ENCODE results near the gene SSR2.
"Not testable (repeated sequence)": the region's sequence is repeated elsewhere in the genome, so short reads cannot be mapped to it uniquely, and the experiment has no call there.

The SSR2 gene

DNA sequence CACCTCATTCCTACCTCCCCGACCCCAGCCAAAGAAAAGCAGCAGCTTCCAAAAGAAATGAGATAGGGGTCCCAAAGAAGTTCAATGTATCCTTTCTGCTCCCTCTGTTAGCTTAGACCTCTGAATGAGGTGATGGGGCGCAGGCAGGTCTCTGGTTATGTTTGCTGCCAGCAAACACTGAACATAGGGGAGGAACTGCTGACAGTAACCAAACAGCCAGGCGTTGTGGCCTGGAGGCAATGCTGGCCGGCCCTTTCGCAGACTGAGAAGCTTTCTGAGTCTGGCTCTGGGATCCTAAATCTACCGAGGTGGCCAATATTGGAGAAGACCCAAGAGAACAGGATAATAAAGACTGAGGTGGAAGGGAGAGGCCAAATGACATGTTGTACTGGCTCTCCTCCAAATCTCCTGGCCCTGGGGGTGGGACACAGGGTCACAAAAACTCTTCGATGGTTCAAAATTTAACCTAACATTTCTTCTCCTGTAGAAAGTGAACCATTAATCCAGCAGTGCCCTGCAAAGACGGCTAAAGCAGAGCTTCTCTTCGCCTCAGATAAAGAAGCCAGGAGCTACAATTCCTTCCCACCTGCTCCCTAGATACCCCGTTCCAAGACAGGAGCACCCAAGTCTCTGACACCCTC lies 19.6 kb downstream of the SSR2 start:
- DNase-seq = no peak

DNA sequence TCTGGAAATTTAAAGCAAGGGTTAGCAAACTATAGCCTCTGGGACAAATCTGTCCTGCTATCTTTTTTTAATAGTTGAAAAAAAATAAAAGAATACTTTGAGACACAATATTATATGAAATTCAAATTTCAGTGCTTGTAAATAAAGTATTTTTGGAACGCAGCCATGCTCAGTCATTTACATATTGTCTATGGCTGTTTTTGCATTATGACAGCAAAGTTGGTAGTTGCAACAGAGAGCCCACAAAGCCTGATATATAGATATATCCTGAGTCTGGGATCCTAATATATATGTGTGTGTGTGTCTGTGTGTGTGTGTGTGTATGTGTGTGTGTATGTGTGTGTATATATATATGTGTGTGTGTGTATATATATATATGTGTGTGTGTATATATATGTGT lies 20.8 kb downstream of the SSR2 start:
- DNase-seq = no peak

DNA sequence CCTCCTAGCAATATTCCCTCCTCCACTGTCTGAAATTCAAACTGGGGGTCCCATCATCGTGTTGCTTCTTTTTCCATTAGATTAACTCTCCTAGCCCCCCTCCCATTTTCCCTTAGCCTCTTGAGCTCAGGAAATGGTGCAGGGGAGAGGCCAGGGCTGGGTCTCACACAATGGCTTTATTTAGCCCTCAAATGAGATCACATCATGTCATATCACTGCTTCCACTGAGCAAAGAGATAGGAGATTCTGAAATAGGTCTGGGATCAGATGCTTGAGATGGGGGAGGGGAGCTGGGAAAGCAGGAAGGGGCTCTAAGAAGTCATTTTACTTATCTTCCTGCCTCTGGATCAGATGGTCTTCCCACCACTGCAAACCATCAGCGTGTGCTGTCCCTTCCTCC lies 24.6 kb downstream of the SSR2 start:
- DNase-seq = no peak

DNA sequence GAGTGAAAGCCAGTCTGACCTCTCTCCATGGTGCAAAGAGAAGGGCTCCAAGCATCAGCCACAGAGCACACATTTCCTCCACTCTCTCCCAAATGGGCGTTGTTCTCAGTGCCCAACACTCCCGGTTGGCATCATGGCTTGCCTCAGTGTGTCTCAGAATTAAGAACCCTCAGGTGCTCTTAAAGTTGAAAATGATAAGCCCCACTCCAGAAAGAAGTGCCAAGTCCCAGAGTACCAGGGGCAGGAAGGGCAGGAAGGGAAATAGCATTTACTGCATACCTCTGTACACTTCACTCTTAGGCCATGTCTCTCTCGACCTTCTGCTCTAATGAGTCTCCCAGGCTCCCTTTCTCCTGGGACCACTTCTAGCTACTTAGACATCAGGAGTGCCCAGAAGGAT lies 27.2 kb downstream of the SSR2 start:
- no peak for DNase-seq

DNA sequence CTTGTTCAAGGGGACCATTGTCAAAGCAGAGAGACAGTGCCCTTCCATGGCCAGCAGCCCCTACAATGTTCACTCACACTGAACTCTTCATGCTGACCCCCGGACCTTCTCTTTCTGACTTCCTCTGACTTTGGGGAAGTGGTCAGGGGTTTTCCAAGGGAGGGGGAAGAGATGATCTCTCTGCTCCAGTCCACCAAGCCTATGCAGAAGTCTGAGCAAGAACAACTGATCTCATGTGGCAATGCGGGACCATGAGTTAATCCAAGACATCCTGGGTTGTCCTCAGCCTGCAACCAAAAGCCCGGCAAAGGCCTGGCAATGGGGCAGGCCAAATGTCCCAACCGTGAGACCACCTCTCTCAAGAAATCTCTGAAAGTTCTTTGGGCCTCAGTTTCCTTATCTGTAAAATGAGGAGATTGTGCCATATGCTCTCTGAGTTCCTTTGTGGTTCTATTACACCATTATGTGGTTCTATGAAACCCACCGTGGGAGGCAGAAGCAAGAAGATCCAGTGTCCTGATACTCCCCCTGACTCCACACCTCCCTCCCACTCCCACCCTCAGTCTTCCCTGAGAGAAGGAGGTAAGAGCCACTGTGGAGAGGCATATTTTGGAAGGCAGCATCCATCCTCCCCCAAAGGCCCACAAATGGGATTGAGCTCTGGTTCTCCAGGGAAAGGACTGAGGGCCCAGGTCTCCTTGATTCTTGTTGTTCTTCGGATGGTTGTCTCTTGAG lies 30.6 kb downstream of the SSR2 start:
- DNase-seq = no peak

DNA sequence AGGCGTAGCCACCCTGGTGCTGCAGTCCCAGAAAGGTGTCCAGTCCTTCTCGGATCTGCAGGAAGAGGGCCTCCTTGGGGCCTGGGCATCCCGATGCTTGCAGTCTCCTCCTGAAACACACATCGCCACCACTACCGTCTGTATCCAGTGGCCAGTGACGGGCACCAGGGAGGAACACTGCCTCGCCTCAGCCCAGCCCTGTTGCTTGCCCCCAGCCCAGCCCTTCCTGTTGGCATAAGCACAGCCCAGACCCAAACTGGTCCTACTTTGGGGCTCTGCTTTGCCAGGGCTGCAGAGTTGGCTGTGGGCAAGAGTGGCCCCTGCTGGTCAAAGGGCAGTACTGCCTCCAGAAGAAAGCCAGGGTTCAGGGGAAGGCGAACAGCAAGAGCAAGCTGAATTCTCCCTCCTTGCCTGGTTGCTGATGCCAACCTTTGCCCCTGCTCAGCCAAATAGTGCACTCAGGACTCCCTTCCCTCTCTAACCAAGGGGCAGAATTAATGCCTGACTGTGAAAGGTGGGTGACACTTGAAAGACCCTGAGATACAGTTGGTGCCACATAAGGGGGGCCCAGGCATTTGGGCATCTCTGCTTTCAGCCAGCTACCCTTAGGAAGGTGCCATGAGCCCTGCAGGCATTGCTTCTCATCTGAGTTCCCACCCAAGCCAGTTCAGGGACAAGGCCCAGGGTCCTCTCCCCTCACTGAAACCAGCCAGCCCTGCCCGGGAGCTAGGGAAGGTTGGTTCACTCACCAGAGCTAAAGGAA lies 31.3 kb downstream of the SSR2 start:
- peak; percentile 71 for DNase-seq

DNA sequence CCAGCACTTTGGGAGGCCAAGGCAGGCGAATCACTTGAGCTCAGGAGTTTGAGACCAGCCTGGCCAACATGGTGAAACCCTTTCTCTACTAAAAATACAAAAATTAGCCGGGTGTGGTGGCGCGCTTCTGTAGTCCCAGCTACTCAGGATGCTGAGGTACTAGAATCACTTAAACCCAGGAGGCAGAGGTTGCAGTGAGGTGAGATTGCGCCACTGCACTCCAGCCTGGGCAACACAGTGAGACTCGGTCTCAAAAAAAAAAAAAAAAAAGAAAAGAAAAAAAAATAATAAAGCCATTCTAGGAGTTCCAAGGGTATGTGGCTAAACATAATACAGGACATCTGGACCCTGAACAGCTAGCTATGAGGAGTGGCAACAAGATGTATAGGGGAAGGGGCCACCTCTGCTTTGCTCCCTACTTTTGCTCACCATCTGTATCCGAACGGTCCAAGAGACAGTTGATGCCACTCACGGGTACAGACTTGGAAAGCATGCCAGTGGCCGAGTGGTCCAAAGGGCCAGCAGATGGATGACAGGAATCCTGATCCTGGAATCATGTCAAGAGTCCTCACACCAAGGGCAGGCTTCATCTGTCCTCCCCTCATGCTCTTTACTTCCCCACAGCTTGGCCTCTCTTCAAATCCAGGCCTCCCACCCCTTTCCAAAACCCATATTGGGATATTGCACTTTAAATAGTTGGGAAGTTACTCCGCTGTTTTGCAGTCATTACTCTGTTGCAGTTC lies 35.7 kb downstream of the SSR2 start:
- not testable (repeated sequence) for DNase-seq

DNA sequence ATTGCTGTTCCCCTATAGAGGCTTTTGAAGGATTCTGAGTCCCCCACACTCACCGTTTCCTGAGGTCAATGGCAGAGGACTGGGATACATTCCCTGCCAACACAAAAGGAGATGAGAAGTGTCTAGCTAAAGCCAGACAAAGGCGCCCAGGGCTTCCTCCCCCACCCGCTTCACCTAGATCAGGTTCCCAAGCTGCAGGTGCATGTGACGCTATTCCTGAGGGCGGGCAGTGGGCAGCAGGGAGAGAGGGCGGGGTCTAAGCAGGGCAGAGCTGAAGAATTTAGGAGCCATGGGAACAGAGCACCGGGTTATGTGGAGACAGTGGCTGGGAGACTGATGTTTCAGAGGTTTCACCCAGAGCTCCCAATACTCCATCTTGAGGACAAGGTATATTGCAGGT lies 36.4 kb downstream of the SSR2 start:
- no peak for DNase-seq

DNA sequence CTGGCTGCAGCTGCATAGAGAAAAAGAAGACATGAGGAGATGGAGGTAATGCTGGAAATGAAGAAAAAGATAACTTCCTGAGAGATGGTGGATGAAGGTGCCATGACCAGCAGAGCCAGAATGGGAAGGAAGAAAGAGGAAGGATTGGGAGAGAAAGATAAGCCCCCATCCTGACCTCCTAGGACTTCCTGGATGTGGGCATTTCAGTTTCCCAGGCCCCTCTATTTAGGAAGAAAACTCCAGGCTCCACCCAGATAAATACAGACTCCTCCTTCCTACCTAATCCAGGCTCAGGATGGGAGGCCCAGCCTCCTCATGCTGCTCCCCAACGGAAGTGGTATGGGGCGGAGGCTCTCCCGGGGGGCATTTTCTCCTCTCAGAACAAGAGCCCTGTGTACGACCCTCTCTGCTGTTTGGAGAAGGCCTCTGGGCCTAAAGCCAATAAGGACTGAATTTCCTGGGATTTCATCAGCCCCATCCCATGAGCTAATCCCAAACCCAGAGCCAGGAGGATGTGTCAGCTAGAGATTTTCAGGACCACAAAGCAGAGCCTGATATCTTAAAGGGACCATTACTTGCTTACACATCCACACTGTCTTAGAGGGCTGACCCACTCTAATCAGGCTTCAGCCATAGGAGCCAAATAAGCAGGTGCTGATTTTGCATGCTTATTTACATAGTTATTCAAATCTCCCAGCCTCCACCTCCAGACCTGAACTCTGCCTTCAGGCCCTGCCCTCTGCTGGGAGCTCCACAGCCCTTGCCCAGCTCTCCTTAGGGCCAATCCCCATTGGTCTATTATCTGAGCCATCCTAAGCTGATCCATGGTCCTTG lies 37.3 kb downstream of the SSR2 start:
- DNase-seq = no peak

DNA sequence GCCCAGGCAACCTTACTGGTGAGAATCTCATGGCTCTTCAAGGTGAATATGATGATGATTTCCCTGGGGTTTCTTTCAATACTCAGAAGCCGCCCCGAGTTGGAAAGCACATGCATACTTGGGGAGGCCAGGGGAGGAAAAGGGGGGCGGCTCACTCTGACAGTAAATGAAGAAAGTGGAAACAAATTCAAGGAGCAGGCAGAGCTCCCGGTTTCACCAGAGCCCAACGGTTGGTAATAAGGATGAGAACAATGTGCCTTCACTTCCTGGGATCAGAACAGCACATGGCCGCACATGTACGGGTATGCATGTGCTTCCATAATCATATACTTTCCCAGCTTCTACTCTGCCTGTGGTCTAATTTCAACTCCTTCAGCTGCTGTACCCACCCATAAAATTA lies 38.6 kb downstream of the SSR2 start:
- no peak for DNase-seq

DNA sequence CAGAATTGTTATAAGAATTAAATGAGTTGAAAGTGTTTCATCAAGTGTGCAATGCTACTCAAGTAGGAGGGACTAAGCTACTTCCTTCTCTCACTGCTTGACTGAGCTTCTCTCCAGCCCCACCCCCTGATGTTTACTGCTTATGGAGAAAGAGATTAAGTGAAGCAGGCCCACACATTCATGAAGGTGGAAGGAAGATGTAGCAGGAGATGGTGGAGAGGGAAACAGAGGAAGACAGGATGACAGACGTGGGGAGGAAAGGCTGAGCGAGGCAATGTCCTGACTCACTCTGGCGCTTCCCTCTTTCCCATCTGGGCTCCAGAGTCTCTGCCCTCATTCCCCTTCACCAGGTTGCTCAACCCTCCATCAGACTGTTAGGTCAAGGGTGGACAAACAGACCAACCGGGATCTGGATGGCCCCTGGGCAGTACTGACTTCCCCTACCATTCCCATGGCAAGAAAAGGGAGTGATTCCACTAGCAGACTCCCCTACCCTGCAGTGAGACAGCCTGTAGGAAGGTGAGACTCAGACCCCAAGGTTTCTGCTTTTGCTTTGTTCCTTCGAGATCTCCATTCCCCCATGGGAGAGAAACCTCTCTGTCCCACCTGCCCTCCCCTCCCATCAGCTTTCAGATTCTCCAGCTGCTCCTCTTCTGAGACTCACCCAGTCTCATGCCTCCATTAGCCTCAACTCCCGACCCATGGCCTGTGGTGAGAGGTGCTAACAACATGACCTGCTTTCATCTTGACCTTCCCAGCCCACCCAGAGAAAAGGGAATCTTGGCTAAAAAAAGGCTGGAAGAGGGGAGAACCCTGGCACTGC lies 39.3 kb downstream of the SSR2 start:
- no peak for DNase-seq

DNA sequence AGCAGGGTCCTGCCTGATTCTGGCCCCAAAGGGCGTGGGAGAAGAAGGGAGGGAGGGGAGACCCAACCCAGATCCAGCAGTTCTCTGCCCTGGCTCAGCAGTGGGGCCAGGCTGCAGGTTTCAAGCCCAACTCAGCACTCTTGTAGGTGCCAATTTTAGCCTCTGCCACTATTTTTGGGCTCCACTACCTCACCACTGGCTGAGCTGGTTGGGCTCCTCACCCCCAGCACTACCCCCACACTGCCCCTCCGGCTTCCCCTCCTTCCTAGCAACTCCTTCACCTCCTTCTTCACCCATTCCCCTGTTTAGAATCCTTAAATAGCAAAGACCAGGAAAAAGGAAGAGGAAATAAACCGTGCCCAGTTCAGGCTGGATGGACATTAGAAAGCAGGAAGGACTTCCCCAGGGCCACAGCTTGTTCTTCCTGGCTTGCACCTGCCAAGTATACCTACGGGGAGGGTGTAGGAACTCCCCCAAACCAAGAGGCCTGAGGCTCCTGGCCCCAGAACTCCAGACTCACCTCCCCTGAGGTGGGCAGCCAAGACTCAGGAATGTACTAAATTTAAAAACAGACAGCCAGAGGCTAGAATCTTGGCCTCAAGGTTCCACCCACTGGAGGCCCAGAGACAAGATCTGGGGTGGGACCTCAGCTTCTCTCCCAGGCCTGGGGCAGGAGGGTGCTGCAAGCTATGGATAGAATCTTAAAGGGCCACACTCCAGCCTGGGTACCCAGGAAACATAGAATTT lies 41.0 kb downstream of the SSR2 start:
- no peak for DNase-seq

DNA sequence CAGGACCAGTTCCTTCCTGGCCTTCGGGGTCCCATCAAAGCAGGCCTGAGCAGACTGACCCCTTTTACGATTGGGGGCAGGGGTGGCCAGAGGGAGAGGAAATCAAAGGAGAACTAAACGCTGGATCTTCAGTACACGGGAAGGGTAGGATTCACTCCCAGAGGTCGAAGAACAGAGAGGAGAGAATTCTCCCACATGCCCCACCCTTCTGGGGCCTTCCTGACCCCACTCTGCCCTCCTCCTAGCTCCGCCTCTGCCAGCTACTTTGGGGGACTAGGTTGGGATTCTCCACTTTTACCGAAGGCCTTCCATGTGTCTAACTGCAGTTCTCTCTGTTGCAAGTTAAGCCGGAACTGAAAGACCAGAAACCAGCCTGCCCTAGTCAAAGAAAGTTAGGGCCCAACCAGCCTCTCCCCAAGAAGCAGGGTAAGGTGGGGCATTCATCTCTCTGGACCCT lies 41.8 kb downstream of the SSR2 start:
- no peak for DNase-seq

DNA sequence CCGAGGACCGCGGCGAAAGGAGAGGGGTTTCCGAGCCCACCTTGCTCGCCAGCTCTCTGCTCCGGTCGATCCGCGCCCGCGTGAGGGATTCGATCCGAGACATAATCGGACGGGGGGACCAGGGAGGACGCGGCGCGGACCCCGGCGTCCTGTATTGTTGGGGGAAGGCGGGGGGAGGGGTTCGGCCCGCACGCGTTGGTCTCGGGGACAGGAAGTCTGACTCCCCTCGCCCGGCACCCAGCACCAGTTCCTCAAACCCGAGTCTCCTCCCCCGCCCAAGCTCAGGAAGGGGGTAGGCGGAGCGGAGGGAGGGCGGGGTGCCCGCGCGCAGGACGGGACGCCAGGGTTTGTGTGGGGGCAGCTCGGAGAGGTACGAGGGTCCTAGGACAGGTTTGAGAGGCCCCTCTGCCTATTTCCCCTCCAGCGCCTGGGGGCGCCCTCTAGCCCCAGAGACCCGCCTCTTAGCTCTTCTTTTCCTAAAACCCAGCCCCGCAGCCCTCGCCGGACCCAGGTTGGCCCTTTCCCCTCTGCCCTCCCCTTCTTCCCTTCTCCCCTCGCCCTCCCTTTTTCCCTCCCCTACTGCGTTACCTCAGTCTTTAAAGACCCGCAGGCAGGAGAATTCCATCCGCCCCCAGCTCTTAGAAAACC lies 42.3 kb downstream of the SSR2 start, which contains the start of gene ARHGEF2:
Gene ARHGEF2, minus strand, starts transcription at position 223 of the 648 bp plus-strand sequence. Its CDS starts 120 bp downstream, at position 103.
- peak; percentile 75 for DNase-seq

DNA sequence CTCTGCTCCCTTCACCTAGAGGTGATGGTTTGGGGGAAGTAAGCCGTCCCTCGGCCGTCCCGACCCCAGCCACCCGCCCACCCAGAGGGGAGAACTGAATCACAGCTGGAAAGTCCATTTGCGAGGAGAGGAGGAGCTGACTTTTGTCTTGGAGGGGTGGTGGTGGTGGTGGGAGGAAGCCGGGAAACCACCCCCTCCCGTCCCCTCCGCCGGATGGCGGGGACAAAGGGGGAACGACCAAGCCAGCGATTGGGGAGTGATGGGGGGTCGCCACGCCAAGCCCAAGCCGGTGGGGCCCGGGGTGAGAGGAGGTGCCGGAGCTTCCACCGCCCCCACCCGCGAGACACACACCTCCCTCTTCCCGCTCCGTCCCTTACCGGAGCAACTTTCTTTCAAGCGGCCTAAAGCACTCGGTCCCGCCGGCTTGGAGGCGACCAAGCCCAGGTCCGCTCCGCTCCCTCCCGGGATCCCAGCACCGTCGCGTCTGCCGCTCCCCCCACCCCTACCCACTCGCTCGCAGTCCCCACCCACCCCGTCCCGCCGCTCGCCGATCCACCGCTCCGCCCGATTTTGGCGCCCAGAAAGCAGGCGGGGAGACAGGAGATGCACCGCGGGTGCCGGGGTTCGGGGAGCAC lies 42.9 kb downstream of the SSR2 start:
- DNase-seq = peak; percentile 75

DNA sequence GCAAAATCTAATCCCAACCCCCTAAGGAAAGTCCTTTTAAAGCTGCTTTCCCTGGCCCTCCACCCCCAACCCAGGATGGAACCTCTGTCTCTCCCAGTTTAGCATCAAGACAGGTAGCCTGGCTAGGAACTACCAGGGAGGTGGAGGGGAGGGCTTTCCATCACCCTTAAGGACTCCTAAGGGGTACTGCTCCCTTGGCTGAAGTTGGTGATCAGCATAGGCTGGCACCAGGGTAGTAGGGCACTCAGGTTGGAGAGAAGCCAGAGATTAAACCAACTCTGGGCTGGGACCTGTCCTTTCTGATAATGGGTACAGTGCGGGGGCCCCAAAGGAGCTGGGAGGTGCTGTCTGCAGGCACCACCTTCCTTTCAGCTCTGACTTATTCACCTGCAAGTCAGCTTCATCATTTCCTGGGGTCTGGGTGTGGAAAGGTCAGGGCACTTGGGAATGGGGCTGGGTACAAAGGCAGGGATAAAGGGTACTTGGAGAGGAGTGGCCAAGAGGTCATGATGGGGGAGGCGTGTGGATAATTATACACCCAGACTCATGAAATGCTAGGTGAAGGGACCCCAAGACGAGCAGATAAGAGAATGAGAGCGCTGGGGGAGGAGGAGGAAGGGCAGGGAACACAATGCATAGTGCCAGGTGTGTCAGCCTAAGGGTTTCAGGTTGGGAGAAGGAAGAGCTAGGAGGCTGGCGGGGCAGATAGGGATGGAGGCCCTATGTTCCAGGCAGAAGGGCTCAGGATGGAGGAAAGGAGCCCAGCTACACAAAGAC lies 43.6 kb downstream of the SSR2 start:
- DNase-seq = no peak

DNA sequence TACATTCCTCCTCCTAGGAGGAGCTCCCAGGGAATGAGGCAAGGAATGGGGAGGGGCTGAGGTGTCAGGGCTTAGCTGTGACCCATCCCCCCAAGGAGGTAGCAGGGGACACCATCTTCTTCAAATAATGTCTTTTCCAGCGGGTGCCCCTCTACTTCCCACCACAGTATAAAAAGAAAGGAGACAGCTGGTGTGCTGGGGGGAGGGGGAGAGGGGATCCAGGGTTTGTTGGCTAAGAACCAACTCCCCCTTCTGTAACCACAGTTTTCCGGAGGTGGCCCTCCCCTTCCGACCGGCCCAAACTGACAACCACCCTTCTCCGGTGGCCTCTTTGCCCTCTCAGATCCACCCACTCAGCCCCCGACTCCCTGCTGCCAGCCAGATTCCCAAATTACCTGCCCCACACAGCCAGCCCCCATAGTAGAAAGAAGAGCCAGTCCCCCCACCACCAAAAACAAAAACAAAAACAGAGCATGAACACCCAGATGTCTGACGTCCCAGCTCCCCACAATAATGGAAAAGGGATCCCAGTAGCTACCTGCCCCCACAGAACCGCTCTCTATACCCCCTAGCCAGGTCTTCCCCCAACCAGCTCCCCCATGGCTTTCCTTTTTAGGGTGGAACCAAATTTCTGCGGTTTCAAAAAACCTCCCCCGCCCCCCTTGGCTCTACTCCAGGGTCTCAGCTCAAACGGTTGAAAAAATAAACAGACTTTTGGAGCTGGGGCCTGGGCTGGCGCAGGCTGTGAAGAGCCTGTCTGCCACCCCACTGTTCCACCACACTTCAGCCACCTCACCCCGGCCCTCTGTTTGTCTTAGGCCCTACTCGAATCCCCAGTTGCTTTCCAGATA lies 44.5 kb downstream of the SSR2 start:
- DNase-seq = peak; percentile 56

All from right kidney (tissue), 1 donor.